H1 (cell line): Measurements from ENCODE around the gene SPATS2L. TPM values are rescaled to one million over a fixed set of nuclear protein-coding genes. Genes with fewer than 3 reads are reported as not detected.
A peak's percentile ranks its signal among the peaks of the same experiment; 100 is the strongest.

Experiments
- CTCF ChIA-PET: fragments of 300-600 bp; sonication (Branson Sonifier 250); formaldehyde crosslinking; loops from one replicate; lab custom pipeline; 2021; ENCODE audit not compliant: partially characterized antibody; lab: Charles Lee
- POLR2A ChIA-PET: fragments of 300-600 bp; sonication (Branson Sonifier 250); formaldehyde crosslinking; loops from one replicate; lab custom pipeline; 2021; ENCODE audit warnings: inconsistent platforms; ENCODE audit not compliant: partially characterized antibody; lab: Charles Lee
- DNase-seq, 2 experiments: peaks; one replicate each; pipeline versions ENCODE4 v3.0.0 to v3.0.0-alpha.2; 2010 to 2022; ENCODE audit warnings: low spot score in 2 of 2, low read depth in 1 of 2, mixed read lengths in 1 of 2
- FAIRE-seq: peaks from 2 replicates; lab custom pipeline; 2011; peaks lifted over from hg19 to GRCh38; lab: Jason Lieb, UNC
- H2AFZ ChIP-seq: 2 replicates; pipeline ENCODE4 v1.8.1; 2012; ENCODE audit warnings: low read length, inconsistent platforms
- H2AK5ac ChIP-seq: 2 replicates; pipeline ENCODE4 v1.6.1; 2013; ENCODE audit warnings: low read depth, low read length
- H2BK120ac ChIP-seq: replicated peaks from 2 replicates; pipeline ENCODE3; 2013; ENCODE audit warnings: low read depth, low read length, inconsistent platforms
- H2BK12ac ChIP-seq: 2 replicates; pipeline ENCODE4 v1.6.1; 2013; ENCODE audit warnings: low read depth, low read length
- H2BK15ac ChIP-seq: 2 replicates; pipeline ENCODE4 v1.6.1; 2013; ENCODE audit warnings: low read length
- H2BK20ac ChIP-seq: 2 replicates; pipeline ENCODE4 v1.6.1; 2013; ENCODE audit warnings: low read length
- H2BK5ac ChIP-seq: 2 replicates; pipeline ENCODE4 v1.6.1; 2013; ENCODE audit warnings: low read depth, low read length
- H3K14ac ChIP-seq: 2 replicates; pipeline ENCODE4 v1.6.1; 2013; ENCODE audit warnings: inconsistent platforms; ENCODE audit not compliant: insufficient read length
- H3K18ac ChIP-seq: 2 replicates; pipeline ENCODE4 v1.6.1; 2013; ENCODE audit warnings: low read length; ENCODE audit errors: extremely low read depth
- H3K23ac ChIP-seq: 2 replicates; pipeline ENCODE4 v1.6.1; 2013; ENCODE audit warnings: inconsistent platforms; ENCODE audit not compliant: insufficient read length
- H3K23me2 ChIP-seq: 2 replicates; pipeline ENCODE4 v1.6.1; 2013; ENCODE audit warnings: low read depth, low read length
- H3K27ac ChIP-seq: 2 replicates; pipeline ENCODE4 v1.6.1; 2011; ENCODE audit warnings: low read depth, low read length, inconsistent platforms
- H3K27me3 ChIP-seq, 4 experiments: replicated peaks in 1 of 4; 1 replicate in 1 of 4; 2 replicates in 3 of 4; pipeline versions ENCODE4 v1.6.1 to v1.8.1; 2011 to 2013; ENCODE audit warnings: low read length in 3 of 4, mild to moderate bottlenecking in 3 of 4, inconsistent platforms in 2 of 4, mixed read lengths in 2 of 4, moderate library complexity in 1 of 4; ENCODE audit not compliant: control insufficient read depth in 3 of 4, insufficient read depth in 3 of 4; ENCODE audit errors: extremely low read depth in 1 of 4
- H3K36me3 ChIP-seq, 4 experiments: 2 replicates each; pipeline versions ENCODE4 v1.6.1 to v1.8.1; 2011 to 2013; ENCODE audit warnings: mild to moderate bottlenecking in 4 of 4, low read length in 3 of 4, moderate library complexity in 2 of 4, control low read depth in 1 of 4, inconsistent platforms in 1 of 4; ENCODE audit not compliant: insufficient read depth in 4 of 4, control insufficient read depth in 2 of 4
- H3K4ac ChIP-seq: replicated peaks from 2 replicates; pipeline ENCODE3; 2013; ENCODE audit warnings: low read length, low read depth, mixed read lengths, inconsistent platforms; ENCODE audit not compliant: insufficient read length
- H3K4me1 ChIP-seq, 4 experiments: replicated peaks in 1 of 4; 1 replicate in 1 of 4; 2 replicates in 3 of 4; pipeline versions ENCODE4 v1.6.1 to v1.8.1; 2011 to 2013; ENCODE audit warnings: low read length in 3 of 4, inconsistent platforms in 2 of 4, mixed read lengths in 1 of 4; ENCODE audit not compliant: insufficient read depth in 4 of 4, control insufficient read depth in 3 of 4
- H3K4me2 ChIP-seq, 2 experiments: 2 replicates each; pipeline versions ENCODE4 v1.6.1 to v1.8.1; 2011 to 2013; ENCODE audit warnings: low read depth in 2 of 2, low read length in 2 of 2, control low read depth in 1 of 2, inconsistent platforms in 1 of 2, mild to moderate bottlenecking in 1 of 2; ENCODE audit not compliant: insufficient read depth in 1 of 2
- H3K4me3 ChIP-seq, 4 experiments: fragments of 200-600, 300-600 bp in 1 of 4; sonication (generic), shearing (Covaris generic), sonication (Bioruptor Twin) in 1 of 4; 2 replicates each; pipeline versions ENCODE4 v1.5.1 to v1.8.1; 2011 to 2016; ENCODE audit warnings: low read length in 4 of 4, low read depth in 3 of 4, control low read depth in 2 of 4, inconsistent platforms in 2 of 4, mild to moderate bottlenecking in 2 of 4, mixed read lengths in 1 of 4, moderate library complexity in 1 of 4; ENCODE audit not compliant: insufficient read depth in 2 of 4; ENCODE audit errors: extremely low read depth in 1 of 4
- H3K56ac ChIP-seq: replicated peaks from 2 replicates; pipeline ENCODE3; 2013; ENCODE audit warnings: low read depth, mild to moderate bottlenecking, mixed read lengths, low read length, inconsistent platforms; ENCODE audit not compliant: insufficient read length
- H3K79me1 ChIP-seq: 2 replicates; pipeline ENCODE4 v1.6.1; 2013; ENCODE audit warnings: low read depth, low read length, control low read depth
- H3K79me2 ChIP-seq, 2 experiments: 2 replicates each; pipeline versions ENCODE4 v1.6.1 to v1.8.1; 2012 to 2013; ENCODE audit warnings: low read length in 2 of 2, mild to moderate bottlenecking in 2 of 2, inconsistent platforms in 1 of 2; ENCODE audit not compliant: insufficient read depth in 2 of 2, control insufficient read depth in 1 of 2
- H3K9ac ChIP-seq, 4 experiments: replicated peaks in 1 of 4; 1 replicate in 1 of 4; 2 replicates in 3 of 4; pipeline versions ENCODE4 v1.6.1 to v1.8.1; 2011 to 2013; ENCODE audit warnings: low read depth in 3 of 4, low read length in 3 of 4, control low read depth in 2 of 4, mild to moderate bottlenecking in 2 of 4, moderate library complexity in 2 of 4, inconsistent platforms in 1 of 4; ENCODE audit errors: extremely low read depth in 1 of 4
- H3K9me3 ChIP-seq, 2 experiments: 2 replicates each; pipeline versions ENCODE4 v1.6.1 to v1.8.1; 2012 to 2013; ENCODE audit warnings: mild to moderate bottlenecking in 2 of 2, moderate library complexity in 2 of 2, control low read depth in 1 of 2, inconsistent platforms in 1 of 2, low read depth in 1 of 2, low read length in 1 of 2, mixed read lengths in 1 of 2; ENCODE audit not compliant: insufficient read depth in 2 of 2
- H4K20me1 ChIP-seq, 2 experiments: replicated peaks in 1 of 2; 2 replicates each; pipeline versions ENCODE3 to v1.8.1; 2011 to 2013; ENCODE audit warnings: inconsistent platforms in 2 of 2, low read length in 2 of 2, mild to moderate bottlenecking in 1 of 2; ENCODE audit not compliant: insufficient read depth in 2 of 2, control insufficient read depth in 1 of 2
- H4K5ac ChIP-seq: 2 replicates; pipeline ENCODE4 v1.6.1; 2013; ENCODE audit warnings: low read length, low read depth, mixed read lengths, inconsistent platforms; ENCODE audit not compliant: insufficient read length
- H4K8ac ChIP-seq: 2 replicates; pipeline ENCODE4 v1.8.0; 2013; ENCODE audit warnings: mild to moderate bottlenecking, moderate library complexity, low read length, inconsistent platforms; ENCODE audit not compliant: insufficient read depth; ENCODE audit errors: extremely low read depth
- H4K91ac ChIP-seq: replicated peaks from 2 replicates; pipeline ENCODE3; 2013; ENCODE audit warnings: low read length, mixed read lengths, inconsistent platforms; ENCODE audit not compliant: insufficient read length
- BACH1 ChIP-seq: IDR thresholded peaks from 2 replicates; pipeline ENCODE4 v1.6.1; 2012; ENCODE audit warnings: low read length, improper control_type of control experiment
- BRCA1 ChIP-seq: IDR thresholded peaks from 2 replicates; pipeline ENCODE4 v1.6.1; 2012; ENCODE audit warnings: low read depth, low read length, improper control_type of control experiment
- CEBPB ChIP-seq: IDR thresholded peaks from 2 replicates; pipeline ENCODE4 v1.6.1; 2012; ENCODE audit warnings: low read depth, low read length
- CTBP2 ChIP-seq: IDR thresholded peaks from 2 replicates; pipeline ENCODE4 v1.7.0; 2011; ENCODE audit warnings: borderline replicate concordance, mild to moderate bottlenecking, moderate library complexity, mixed read lengths, low read length; ENCODE audit not compliant: insufficient read depth, insufficient read length
- NRF1 ChIP-seq: IDR thresholded peaks from 2 replicates; pipeline ENCODE4 v1.6.1; 2011; ENCODE audit warnings: mild to moderate bottlenecking, low read depth, low read length, improper control_type of control experiment
- SIX5 ChIP-seq: IDR thresholded peaks from 2 replicates; pipeline ENCODE4 v1.6.1; 2011; ENCODE audit warnings: mild to moderate bottlenecking, low read depth, low read length
- WGBS, 2 experiments: shearing (Covaris generic) in 1 of 2; methylation state at CpG; one replicate each; pipeline versions ENCODE4 v1.1.6 to v1.1.7; 2013 to 2015; ENCODE audit warnings: low lambda C conversion rate in 2 of 2, mixed read lengths in 2 of 2, inconsistent platforms in 1 of 2, low coverage in 1 of 2, missing lambda C conversion rate in 1 of 2; ENCODE audit not compliant: insufficient replicate concordance in 2 of 2, insufficient coverage in 1 of 2, insufficient read length in 1 of 2; ENCODE audit errors: extremely low coverage in 1 of 2, missing lambda C conversion rate in 1 of 2; 5-methylcytosine and 5-hydroxymethylcytosine counted together
- polyA plus RNA-seq, 7 experiments: library from polyadenylated mRNA; depleted of rRNA in 3 of 7; stranded (reverse) in 5 of 7; unstranded in 2 of 7; fragments of >200 nt in 5 of 7; fragments of 200-250 nt in 2 of 7; gene quantifications; 1 replicate in 5 of 7; 2 replicates in 1 of 7; 4 replicates in 1 of 7; pipeline versions ENCODE4 v1.2.1 to v1.2.3, GENCODE V29; 2011 to 2013; ENCODE audit warnings: missing spikeins in 2 of 7, mixed read lengths in 2 of 7
- total RNA-seq: library from RNA; stranded (reverse); fragmentation: NEBNext Ultra II Directional; extraction: Animal tissue kit (Norgen Biotek cat#: 25700); gene quantifications from 2 replicates; pipeline ENCODE4 v1.2.1, GENCODE V29; 2021
- TF ChIP-seq, protein P1 (sequence below): IDR thresholded peaks from 2 replicates; pipeline ENCODE4 v1.6.1; 2011; ENCODE audit warnings: low read length, improper control_type of control experiment
- TF ChIP-seq, protein P2 (sequence below): IDR thresholded peaks from 2 replicates; pipeline ENCODE4 v1.6.1; 2012; ENCODE audit warnings: inconsistent platforms

The SPATS2L gene
- total and polyA plus RNA-seq, 2 of the 8 experiments (the other 6 are each of a cell fraction or from before 2014, with no cell fraction given) = 67.3 to 189 TPM

DNA sequence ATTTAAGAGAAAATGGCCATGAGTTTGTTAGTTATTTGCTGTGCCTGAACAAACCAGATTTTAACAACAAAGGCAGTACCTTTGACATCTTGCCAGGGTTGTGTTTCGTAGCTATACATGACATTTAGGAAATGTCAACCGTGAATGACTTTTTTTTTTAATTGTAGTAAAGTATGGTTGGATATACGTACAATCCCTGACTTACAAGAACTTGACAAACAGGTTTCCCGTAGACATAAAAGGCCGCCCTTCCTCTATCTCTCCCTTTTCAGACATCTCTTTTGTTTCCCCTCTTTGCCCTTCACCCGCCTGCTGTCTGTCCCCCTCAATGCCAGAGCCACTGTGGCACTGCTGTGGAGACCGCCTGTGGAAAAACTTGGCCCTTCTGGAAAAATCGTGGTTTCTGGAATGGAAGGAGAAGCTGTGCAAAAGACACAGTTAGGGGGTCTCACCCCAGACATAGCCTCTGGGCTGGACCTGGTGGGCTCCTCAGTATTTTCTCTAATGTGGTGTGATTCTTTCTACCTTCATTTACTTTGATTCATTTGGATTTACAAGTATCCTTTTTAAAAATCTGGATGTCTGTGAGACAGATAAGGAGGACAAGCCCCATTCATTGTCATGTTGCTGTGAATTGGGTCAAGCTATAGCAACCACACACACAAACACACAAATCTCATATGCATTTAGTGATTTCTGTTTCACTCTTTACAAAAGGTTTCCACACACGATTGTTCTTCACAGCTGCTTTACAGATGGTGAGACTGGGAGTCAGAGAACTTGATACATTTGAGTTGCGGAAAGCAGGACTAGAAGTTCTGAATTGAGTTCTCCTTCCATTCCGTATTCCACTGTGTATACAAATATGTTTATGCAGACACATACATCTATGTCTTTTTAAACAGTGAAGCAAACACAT, 48.6 kb downstream of the SPATS2L start:
- Histone ChIP-seq H2BK12ac (no peak overlapping the region; the same call in 1 of the 2 replicates), H3K56ac (no peak overlapping the region), H2BK20ac (peak overlapping the region; percentile 43), H3K23ac (no peak overlapping the region), H3K4me2 (peak overlapping the region in 1 of 2 experiments; percentile 47; a peak in 1 of 4 replicates), H3K14ac (no peak overlapping the region), H2BK5ac (no peak overlapping the region), H3K27me3 (no peaks in the 10 kb centered on the region), H3K36me3 (peaks cover 0 to 3% (median 0%) of the 10 kb centered on the region in 4 experiments; a peak in 2 of 8 replicates), H4K5ac (no peak overlapping the region), H3K18ac (peak overlapping the region; percentile 36; the same call in 1 of the 2 replicates), H4K20me1 (no peaks in the 10 kb centered on the region), H2BK120ac (no peak overlapping the region), H3K9me3 (no peaks in the 10 kb centered on the region), H4K8ac (no peak overlapping the region)
- 70% methylated on average over 11 of the region's 11 CpGs; no CpG with 5 or more reads in 1 of the 2 experiments for WGBS, 2 experiments
- FAIRE-seq = peak; percentile 45
- ChIA-PET CTCF (interaction anchor here (0.9 to 1.8 kb wide), 3 partner anchors 10 to 35 kb away, joined by 3 to 6 read pairs (median 3); no protein-coding TSS in a partner anchor), POLR2A (interaction anchor here (0.6 to 1.6 kb wide), 5 partner anchors 9 to 265 kb away, joined by 3 to 4 read pairs (median 3); no protein-coding TSS in a partner anchor)
- DNase-seq = no peak
- TF ChIP-seq, protein P1, sequence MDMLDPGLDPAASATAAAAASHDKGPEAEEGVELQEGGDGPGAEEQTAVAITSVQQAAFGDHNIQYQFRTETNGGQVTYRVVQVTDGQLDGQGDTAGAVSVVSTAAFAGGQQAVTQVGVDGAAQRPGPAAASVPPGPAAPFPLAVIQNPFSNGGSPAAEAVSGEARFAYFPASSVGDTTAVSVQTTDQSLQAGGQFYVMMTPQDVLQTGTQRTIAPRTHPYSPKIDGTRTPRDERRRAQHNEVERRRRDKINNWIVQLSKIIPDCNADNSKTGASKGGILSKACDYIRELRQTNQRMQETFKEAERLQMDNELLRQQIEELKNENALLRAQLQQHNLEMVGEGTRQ = no peak
- TF ChIP-seq BRCA1 = no peak
- TF ChIP-seq CTBP2 = no peak
- no peak for TF ChIP-seq SIX5
- no peak for TF ChIP-seq CEBPB
- no peak for TF ChIP-seq BACH1
- no peak for TF ChIP-seq NRF1
- TF ChIP-seq, protein P2, sequence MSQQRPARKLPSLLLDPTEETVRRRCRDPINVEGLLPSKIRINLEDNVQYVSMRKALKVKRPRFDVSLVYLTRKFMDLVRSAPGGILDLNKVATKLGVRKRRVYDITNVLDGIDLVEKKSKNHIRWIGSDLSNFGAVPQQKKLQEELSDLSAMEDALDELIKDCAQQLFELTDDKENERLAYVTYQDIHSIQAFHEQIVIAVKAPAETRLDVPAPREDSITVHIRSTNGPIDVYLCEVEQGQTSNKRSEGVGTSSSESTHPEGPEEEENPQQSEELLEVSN = no peak
- TF ChIP-seq, all 59 proteins: peak for 0
- H3K79me2 ChIP-seq = peaks cover 0 to 96% of the 10 kb centered on the region in 2 experiments; a peak in 2 of 4 replicates
- no peak overlapping the region for H2BK15ac ChIP-seq
- peaks cover 13 to 38% (median 33%) of the 10 kb centered on the region in 4 experiments; a peak in 4 of 7 replicates for H3K4me1 ChIP-seq
- no peak overlapping the region for H3K9ac ChIP-seq
- H3K79me1 ChIP-seq = peaks cover 3% of the 10 kb centered on the region; the same call in 1 of the 2 replicates
- no peak overlapping the region for H3K4ac ChIP-seq
- H3K23me2 ChIP-seq = no peaks in the 10 kb centered on the region
- H4K91ac ChIP-seq = no peak overlapping the region
- no peak overlapping the region for H3K4me3 ChIP-seq
- H2AFZ ChIP-seq = no peak overlapping the region
- no peak overlapping the region for H3K27ac ChIP-seq
- H2AK5ac ChIP-seq = peak overlapping the region; percentile 6; the same call in 1 of the 2 replicates
